MM.1S (cell line): ENCODE measurements around the gene CDH12.

Experiments used
- DNase-seq: peaks from one replicate; pipeline ENCODE4 v3.0.0-alpha.2; 2015
- H2AFZ ChIP-seq: fragments of 300-600 bp; sonication (generic); 2 replicates; pipeline ENCODE4 v1.6.0; 2016; ENCODE audit warnings: antibody characterized with exemption, low read length
- H3F3A ChIP-seq: fragments of 300-600 bp; sonication (generic); 2 replicates; pipeline ENCODE4 v1.6.1; 2016; ENCODE audit warnings: mild to moderate bottlenecking, antibody characterized with exemption, low read length, moderate library complexity, mixed read lengths; ENCODE audit not compliant: insufficient read depth
- H3K27ac ChIP-seq: fragments of 300-600 bp; sonication (generic); 2 replicates; pipeline ENCODE4 v1.5.1; 2016; ENCODE audit warnings: mild to moderate bottlenecking, low read length
- H3K27me3 ChIP-seq: fragments of 300-600 bp; sonication (generic); replicated peaks from 2 replicates; pipeline ENCODE4 v1.6.0; 2016; ENCODE audit warnings: low read length; ENCODE audit not compliant: insufficient read depth
- H3K36me3 ChIP-seq: fragments of 300-600 bp; sonication (generic); replicated peaks from 2 replicates; pipeline ENCODE4 v1.6.1; 2016; ENCODE audit warnings: mild to moderate bottlenecking, low read length, mixed read lengths; ENCODE audit not compliant: insufficient read depth
- H3K4me1 ChIP-seq: fragments of 300-600 bp; sonication (generic); 2 replicates; pipeline ENCODE4 v1.6.1; 2016; ENCODE audit warnings: low read length, mixed read lengths
- H3K4me2 ChIP-seq: fragments of 300-600 bp; sonication (generic); 2 replicates; pipeline ENCODE4 v1.6.0; 2016; ENCODE audit warnings: low read depth, low read length
- H3K4me3 ChIP-seq: fragments of 300-600 bp; sonication (generic); 2 replicates; pipeline ENCODE4 v1.5.1; 2016; ENCODE audit warnings: low read length, mixed read lengths
- H3K79me2 ChIP-seq: fragments of 300-600 bp; sonication (generic); 2 replicates; pipeline ENCODE4 v1.6.1; 2016; ENCODE audit warnings: mixed run types, low read length, mixed read lengths
- H3K9ac ChIP-seq: fragments of 300-600 bp; sonication (generic); 2 replicates; pipeline ENCODE4 v1.6.1; 2016; ENCODE audit warnings: low read length, mixed read lengths
- H3K9me2 ChIP-seq: fragments of 300-600 bp; sonication (generic); replicated peaks from 2 replicates; pipeline ENCODE4 v1.6.1; 2016; ENCODE audit warnings: mild to moderate bottlenecking, low read length, mixed read lengths; ENCODE audit not compliant: insufficient read depth
- H3K9me3 ChIP-seq: fragments of 300-600 bp; sonication (generic); replicated peaks from 2 replicates; pipeline ENCODE4 v1.6.1; 2016; ENCODE audit warnings: mild to moderate bottlenecking, low read length, mixed read lengths; ENCODE audit not compliant: insufficient read depth
- H4K20me1 ChIP-seq: fragments of 300-600 bp; sonication (generic); 2 replicates; pipeline ENCODE4 v1.6.1; 2016; ENCODE audit warnings: mild to moderate bottlenecking, low read length, moderate library complexity, mixed read lengths; ENCODE audit not compliant: insufficient read depth
- CTCF ChIP-seq: fragments of 300-600 bp; sonication (generic); IDR thresholded peaks from 2 replicates; pipeline ENCODE4 v1.5.1; 2016; ENCODE audit warnings: antibody characterized with exemption, low read length, mixed read lengths
- EZH2 ChIP-seq: fragments of 300-600 bp; sonication (generic); optimal IDR thresholded peaks from 2 replicates; pipeline ENCODE3; 2017; ENCODE audit warnings: low read depth, mild to moderate bottlenecking, antibody characterized with exemption, low read length, mixed read lengths
- EZH2phosphoT487 ChIP-seq: fragments of 300-600 bp; sonication (generic); IDR thresholded peaks from 2 replicates; pipeline ENCODE4 v1.6.1; 2018; ENCODE audit warnings: antibody characterized with exemption, low read length

The CDH12 gene

GRCh38 chr5:22850981-22851380 is 2.2 kb downstream of the CDH12 start:
- Histone ChIP-seq H3K27me3 (no peaks in the 10 kb centered on the region), H3K9ac (no peak overlapping the region), H3K27ac (no peak overlapping the region), H3K79me2 (no peaks in the 10 kb centered on the region), H3K4me3 (no peak overlapping the region), H3F3A (no peaks in the 10 kb centered on the region), H3K4me2 (no peak overlapping the region), H3K4me1 (no peaks in the 10 kb centered on the region), H3K9me2 (no peaks in the 10 kb centered on the region), H3K9me3 (no peaks in the 10 kb centered on the region), H4K20me1 (no peaks in the 10 kb centered on the region), H3K36me3 (no peaks in the 10 kb centered on the region), H2AFZ (no peak overlapping the region)
- no peak for DNase-seq
- TF ChIP-seq EZH2phosphoT487 (no peak), CTCF (no peak), EZH2 (no peak)

- H3K4me1 ChIP-seq: no peaks in the 10 kb centered on the region
- H3K36me3 ChIP-seq: no peaks in the 10 kb centered on the region; the same call in 1 of the 2 replicates
- no peak overlapping the region for H2AFZ ChIP-seq
- H3K4me2 ChIP-seq: no peak overlapping the region
- H3K27ac ChIP-seq: no peak overlapping the region
- no peaks in the 10 kb centered on the region for H3K9me3 ChIP-seq
- H3K79me2 ChIP-seq: no peaks in the 10 kb centered on the region
- no peak for DNase-seq
- no peak for TF ChIP-seq EZH2phosphoT487
- no peak for TF ChIP-seq EZH2
- no peak for TF ChIP-seq CTCF
- H3K9me2 ChIP-seq: no peaks in the 10 kb centered on the region
- H3K9ac ChIP-seq: no peak overlapping the region
- no peak overlapping the region for H3K4me3 ChIP-seq
- H3K27me3 ChIP-seq: no peaks in the 10 kb centered on the region
- H3F3A ChIP-seq: no peaks in the 10 kb centered on the region
- H4K20me1 ChIP-seq: no peaks in the 10 kb centered on the region
These were observed 6.5 kb downstream of the CDH12 start for GRCh38 chr5:22846693-22847092.

- Histone ChIP-seq H3K4me3 (no peak overlapping the region), H3K27me3 (no peaks in the 10 kb centered on the region), H3K9ac (no peak overlapping the region), H3K36me3 (no peaks in the 10 kb centered on the region; the same call in 1 of the 2 replicates), H3F3A (no peaks in the 10 kb centered on the region), H2AFZ (no peak overlapping the region), H3K79me2 (no peaks in the 10 kb centered on the region), H3K4me1 (no peaks in the 10 kb centered on the region), H4K20me1 (no peaks in the 10 kb centered on the region), H3K27ac (no peak overlapping the region), H3K9me3 (no peaks in the 10 kb centered on the region), H3K4me2 (no peak overlapping the region), H3K9me2 (no peaks in the 10 kb centered on the region)
- TF ChIP-seq CTCF (no peak), EZH2phosphoT487 (no peak), EZH2 (no peak)
- DNase-seq: no peak
These were observed 8.5 kb downstream of the CDH12 start for GRCh38 chr5:22844636-22845035.

DNA sequence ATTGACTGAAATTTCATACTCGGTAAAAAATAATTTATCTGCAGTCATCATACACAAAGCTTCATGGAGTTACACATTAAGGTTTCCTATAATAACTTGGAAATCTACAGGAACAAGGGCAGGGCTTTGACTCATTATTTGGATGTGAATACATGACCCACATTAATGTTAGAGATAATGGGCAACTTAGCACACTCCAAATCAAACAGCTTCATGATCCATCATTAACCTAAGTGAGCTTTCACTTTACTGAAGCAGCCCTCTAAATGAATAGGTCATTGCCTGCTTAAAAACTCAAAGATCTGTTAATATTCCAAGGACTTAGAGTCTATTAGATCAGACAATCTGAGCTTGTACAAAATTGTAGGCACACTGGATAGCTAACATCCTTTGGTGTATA is 9.0 kb downstream of the CDH12 start:
- Histone ChIP-seq H3F3A (no peaks in the 10 kb centered on the region), H3K27ac (no peak overlapping the region), H3K79me2 (no peaks in the 10 kb centered on the region), H4K20me1 (no peaks in the 10 kb centered on the region), H3K4me1 (no peaks in the 10 kb centered on the region), H3K36me3 (no peaks in the 10 kb centered on the region; the same call in 1 of the 2 replicates), H3K9me3 (no peaks in the 10 kb centered on the region), H3K4me3 (no peak overlapping the region), H3K4me2 (no peak overlapping the region), H2AFZ (no peak overlapping the region), H3K9ac (no peak overlapping the region), H3K27me3 (no peaks in the 10 kb centered on the region), H3K9me2 (no peaks in the 10 kb centered on the region)
- TF ChIP-seq EZH2 (no peak), CTCF (no peak)
- no peak for DNase-seq
